OCI-LY3 (cell line): ENCODE data around the gene POU3F3.

Experiments
- H2AFZ ChIP-seq: fragments of 200-600, 300-600 bp; shearing (Covaris generic); 2 replicates; pipeline ENCODE4 v1.6.0; 2014; ENCODE audit warnings: antibody characterized with exemption, low read depth, low read length
- H3K27ac ChIP-seq: fragments of 200-600, 300-600 bp; sonication (generic); 2 replicates; pipeline ENCODE4 v1.5.1; 2014; ENCODE audit warnings: mild to moderate bottlenecking, low read length, moderate library complexity, mixed read lengths
- H3K27me3 ChIP-seq: fragments of 200-600, 300-600 bp; sonication (generic); 2 replicates; pipeline ENCODE4 v1.6.1; 2014; ENCODE audit warnings: low read depth, low read length, mixed read lengths
- H3K36me3 ChIP-seq: fragments of 200-600, 300-600 bp; sonication (generic); replicated peaks from 2 replicates; pipeline ENCODE3; 2014; ENCODE audit warnings: low read depth, low read length, mixed read lengths
- H3K4me1 ChIP-seq: fragments of 300-600, 200-600 bp; sonication (generic); 2 replicates; pipeline ENCODE4 v1.6.1; 2014; ENCODE audit warnings: low read length, mixed read lengths
- H3K4me2 ChIP-seq: fragments of 200-600, 300-600 bp; sonication (generic); 2 replicates; pipeline ENCODE4 v1.6.1; 2014; ENCODE audit warnings: low read length, mixed read lengths
- H3K4me3 ChIP-seq: fragments of 300-600, 200-600 bp; sonication (generic); 2 replicates; pipeline ENCODE4 v1.5.1; 2014; ENCODE audit warnings: antibody characterized with exemption, mild to moderate bottlenecking, low read length, moderate library complexity
- H3K79me2 ChIP-seq: fragments of 300-600, 200-600 bp; shearing (Covaris generic); 2 replicates; pipeline ENCODE4 v1.6.1; 2014; ENCODE audit warnings: mild to moderate bottlenecking, low read length, mixed read lengths
- H3K9ac ChIP-seq: fragments of 300-600, 200-600 bp; shearing (Covaris generic); 2 replicates; pipeline ENCODE4 v1.6.0; 2014; ENCODE audit warnings: mild to moderate bottlenecking, low read length, moderate library complexity
- H3K9me3 ChIP-seq: fragments of 200-600, 300-600 bp; shearing (Covaris generic); 2 replicates; pipeline ENCODE4 v1.6.1; 2014; ENCODE audit warnings: low read length, mixed read lengths; ENCODE audit not compliant: insufficient read depth
- H4K20me1 ChIP-seq: fragments of 200-600, 300-600 bp; sonication (generic); 2 replicates; pipeline ENCODE4 v1.6.1; 2016; ENCODE audit warnings: low read length, mixed read lengths; ENCODE audit not compliant: insufficient read depth
- CTCF ChIP-seq: fragments of 200-600, 300-600 bp; sonication (generic); IDR thresholded peaks from 2 replicates; pipeline ENCODE4 v1.5.1; 2014; ENCODE audit warnings: antibody characterized with exemption, low read length, low read depth
- EZH2phosphoT487 ChIP-seq: fragments of 200-600 bp; shearing (Covaris generic); IDR thresholded peaks from 2 replicates; pipeline ENCODE4 v1.6.1; 2018; ENCODE audit warnings: antibody characterized with exemption, mixed run types, low read depth

Gene POU3F3

GRCh38 chr2:104864280-104865095, 10.6 kb downstream of the POU3F3 start:
- no peak overlapping the region for H3K4me3 ChIP-seq
- H3K36me3 ChIP-seq = no peaks in the 10 kb centered on the region
- H2AFZ ChIP-seq = no peak overlapping the region
- H3K4me2 ChIP-seq = no peak overlapping the region
- H3K9ac ChIP-seq = no peak overlapping the region
- no peaks in the 10 kb centered on the region for H4K20me1 ChIP-seq
- H3K4me1 ChIP-seq = no peaks in the 10 kb centered on the region
- no peak overlapping the region for H3K27ac ChIP-seq
- no peaks in the 10 kb centered on the region for H3K9me3 ChIP-seq
- peaks cover 11% of the 10 kb centered on the region for H3K27me3 ChIP-seq
- no peaks in the 10 kb centered on the region for H3K79me2 ChIP-seq
- TF ChIP-seq CTCF = no peak

GRCh38 chr2:104865096-104865470, 11.2 kb downstream of the POU3F3 start:
- H3K4me2 ChIP-seq = no peak overlapping the region
- no peak for TF ChIP-seq CTCF
- no peak for TF ChIP-seq EZH2phosphoT487
- H3K4me1 ChIP-seq = no peaks in the 10 kb centered on the region
- no peaks in the 10 kb centered on the region for H3K9me3 ChIP-seq
- no peaks in the 10 kb centered on the region for H4K20me1 ChIP-seq
- H3K27me3 ChIP-seq = peaks cover 12% of the 10 kb centered on the region
- H3K79me2 ChIP-seq = no peaks in the 10 kb centered on the region
- no peak overlapping the region for H3K9ac ChIP-seq
- H3K4me3 ChIP-seq = no peak overlapping the region
- H2AFZ ChIP-seq = no peak overlapping the region
- no peak overlapping the region for H3K27ac ChIP-seq
- H3K36me3 ChIP-seq = no peaks in the 10 kb centered on the region

- H3K9ac ChIP-seq = no peak overlapping the region
- H3K4me3 ChIP-seq = no peak overlapping the region
- H3K4me1 ChIP-seq = no peaks in the 10 kb centered on the region
- TF ChIP-seq EZH2phosphoT487 (no peak), CTCF (no peak)
- peaks cover 23% of the 10 kb centered on the region for H3K27me3 ChIP-seq
- H2AFZ ChIP-seq = no peak overlapping the region
- no peaks in the 10 kb centered on the region for H3K79me2 ChIP-seq
- H3K9me3 ChIP-seq = no peaks in the 10 kb centered on the region
- no peak overlapping the region for H3K27ac ChIP-seq
- H3K36me3 ChIP-seq = no peaks in the 10 kb centered on the region
- no peaks in the 10 kb centered on the region for H4K20me1 ChIP-seq
- no peak overlapping the region for H3K4me2 ChIP-seq
Measured at GRCh38 chr2:104866122-104866864, 12.4 kb downstream of the POU3F3 start.
